ENCODE results near the gene SND1. TPM values are rescaled to one million over a fixed set of nuclear protein-coding genes. Genes with fewer than 3 reads are reported as not detected.

Gene SND1
- total RNA-seq, 5 donors from 2014 or later (not counting 1 experiment from before 2014, with no cell fraction given) = 137 to 187 (median 154) TPM

- 100% methylated on average over 3 of the region's 5 CpGs for WGBS (ENCODE audit: insufficient coverage)
- peaks cover 35% of the 10 kb centered on the region for H3K36me3 Mint-ChIP-seq
- Histone ChIP-seq H3K27ac (ENCODE audit: low read length) (no peak overlapping the region), H3K4me1 (ENCODE audit: control insufficient read depth in 1 of 2, extremely low read depth in 1 of 2, insufficient read depth in 2 of 2, low read length in 2 of 2) (peaks cover 0 to 3% of the 10 kb centered on the region in 2 experiments), H3K27me3 (replicated peaks in 1 of 2; ENCODE audit: control insufficient read depth in 2 of 2, extremely low read depth in 1 of 2, insufficient read depth in 2 of 2, low read length in 1 of 2) (no peaks in the 10 kb centered on the region), H3K9me3 (no peaks in the 10 kb centered on the region), H3K36me3 (ENCODE audit: control insufficient read depth in 2 of 2, extremely low read depth in 1 of 2, insufficient read depth in 1 of 2, low read length in 1 of 2) (peaks cover 2 to 5% of the 10 kb centered on the region in 2 donors), H3K4me3 (ENCODE audit: control insufficient read depth in 1 of 2, extremely low read depth in 1 of 2, low read length in 1 of 2) (no peak overlapping the region)
- H3K27ac Mint-ChIP-seq = no peak overlapping the region
- H3K4me1 Mint-ChIP-seq = peaks cover 54 to 71% (median 62%) of the 10 kb centered on the region in 3 donors
- DNase-seq = no peak
- POLR2A ChIA-PET = no interaction called here
- no peaks in the 10 kb centered on the region for H3K9me3 Mint-ChIP-seq
- H3K27me3 Mint-ChIP-seq = no peaks in the 10 kb centered on the region
- no peak for ATAC-seq (replicated peaks in 1 of 4)
- CTCF ChIA-PET = interaction anchor here in 1 of 2 donors (0.6 kb wide), 1 partner anchor 190 kb away, joined by 3 read pairs; no protein-coding TSS in a partner anchor
- H3K4me3 Mint-ChIP-seq = no peak overlapping the region
Observed at GRCh38 chr7:127816354-127817190, 164.6 kb downstream of the SND1 start.

DNA sequence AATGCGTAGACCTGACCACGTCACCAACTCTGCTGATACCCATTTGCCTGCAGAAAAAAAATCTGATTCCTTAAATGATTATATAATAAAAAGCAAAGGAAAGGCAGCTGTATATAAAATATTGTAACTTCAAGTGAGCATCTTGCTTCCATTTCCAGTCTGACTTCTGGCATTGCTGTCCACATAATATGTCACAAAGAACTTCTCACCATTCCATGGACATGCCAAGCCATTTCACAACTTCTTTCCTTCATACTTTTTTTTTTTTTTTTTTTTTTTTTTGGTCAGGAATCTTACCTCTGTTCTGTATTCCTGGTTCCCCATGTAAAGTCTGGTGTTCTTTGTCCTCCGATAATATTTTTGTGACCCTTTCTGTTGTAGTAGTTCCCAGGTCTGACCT, 165.5 kb downstream of the SND1 start:
- no peak for ATAC-seq (replicated peaks in 1 of 4)
- no CpG with 5 or more reads among the region's 3 CpGs for WGBS (ENCODE audit: insufficient coverage)
- H3K36me3 ChIP-seq (ENCODE audit: control insufficient read depth in 2 of 2, extremely low read depth in 1 of 2, insufficient read depth in 1 of 2, low read length in 1 of 2) = peaks cover 2 to 5% of the 10 kb centered on the region in 2 donors
- peaks cover 49 to 65% (median 57%) of the 10 kb centered on the region in 3 donors for H3K4me1 Mint-ChIP-seq
- no peaks in the 10 kb centered on the region for H3K9me3 ChIP-seq
- H3K36me3 Mint-ChIP-seq = peaks cover 28% of the 10 kb centered on the region
- no peaks in the 10 kb centered on the region for H3K9me3 Mint-ChIP-seq
- ChIA-PET POLR2A (no interaction called here), CTCF (no interaction called here)
- no peak overlapping the region for H3K4me3 Mint-ChIP-seq
- no peak overlapping the region for H3K27ac Mint-ChIP-seq
- H3K27me3 Mint-ChIP-seq = no peaks in the 10 kb centered on the region
- H3K27ac ChIP-seq (ENCODE audit: low read length) = no peak overlapping the region
- no peaks in the 10 kb centered on the region for H3K27me3 ChIP-seq (replicated peaks in 1 of 2; ENCODE audit: control insufficient read depth in 2 of 2, extremely low read depth in 1 of 2, insufficient read depth in 2 of 2, low read length in 1 of 2)
- peaks cover 0 to 3% of the 10 kb centered on the region in 2 experiments for H3K4me1 ChIP-seq (ENCODE audit: control insufficient read depth in 1 of 2, extremely low read depth in 1 of 2, insufficient read depth in 2 of 2, low read length in 2 of 2)
- H3K4me3 ChIP-seq (ENCODE audit: control insufficient read depth in 1 of 2, extremely low read depth in 1 of 2, low read length in 1 of 2) = no peak overlapping the region
- no peak for DNase-seq

DNA sequence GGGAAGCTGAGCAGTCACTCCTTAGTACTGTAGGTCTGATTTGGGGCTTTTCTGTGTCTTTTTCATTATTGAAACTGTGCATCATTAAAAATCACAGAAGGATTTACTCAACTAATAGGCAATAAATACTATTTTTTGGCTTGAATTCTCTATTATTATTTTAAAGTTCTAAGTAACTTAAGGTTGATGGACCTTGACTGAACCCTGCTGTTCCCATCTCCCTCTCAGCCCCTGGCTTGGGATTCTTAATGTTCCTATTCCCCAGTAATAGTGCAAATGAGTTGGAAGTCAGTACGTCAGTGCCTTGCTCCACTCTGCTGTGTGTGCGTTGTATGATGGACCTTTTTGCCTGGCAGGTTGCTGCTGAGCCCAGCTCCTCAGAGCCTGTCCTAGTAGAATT, 166.3 kb downstream of the SND1 start:
- CTCF ChIA-PET = no interaction called here
- WGBS (ENCODE audit: insufficient coverage) = 94% methylated on average over 2 of the region's 2 CpGs
- H3K36me3 ChIP-seq (ENCODE audit: control insufficient read depth in 2 of 2, extremely low read depth in 1 of 2, insufficient read depth in 1 of 2, low read length in 1 of 2) = peaks cover 2 to 5% of the 10 kb centered on the region in 2 donors
- peaks cover 0 to 3% of the 10 kb centered on the region in 2 experiments for H3K4me1 ChIP-seq (ENCODE audit: control insufficient read depth in 1 of 2, extremely low read depth in 1 of 2, insufficient read depth in 2 of 2, low read length in 2 of 2)
- H3K9me3 ChIP-seq = no peaks in the 10 kb centered on the region
- POLR2A ChIA-PET = no interaction called here
- peaks cover 20% of the 10 kb centered on the region for H3K36me3 Mint-ChIP-seq
- no peaks in the 10 kb centered on the region for H3K9me3 Mint-ChIP-seq
- no peaks in the 10 kb centered on the region for H3K27me3 ChIP-seq (replicated peaks in 1 of 2; ENCODE audit: control insufficient read depth in 2 of 2, extremely low read depth in 1 of 2, insufficient read depth in 2 of 2, low read length in 1 of 2)
- no peak overlapping the region for H3K4me3 Mint-ChIP-seq
- no peak overlapping the region for H3K27ac Mint-ChIP-seq
- peaks cover 54 to 66% (median 55%) of the 10 kb centered on the region in 3 donors for H3K4me1 Mint-ChIP-seq
- DNase-seq (no peak), ATAC-seq (replicated peaks in 1 of 4) (no peak)
- H3K27ac ChIP-seq (ENCODE audit: low read length) = no peak overlapping the region
- no peaks in the 10 kb centered on the region for H3K27me3 Mint-ChIP-seq
- no peak overlapping the region for H3K4me3 ChIP-seq (ENCODE audit: control insufficient read depth in 1 of 2, extremely low read depth in 1 of 2, low read length in 1 of 2)

GRCh38 chr7:127819975-127820731, 168.2 kb downstream of the SND1 start:
- peaks cover 0 to 3% of the 10 kb centered on the region in 2 experiments for H3K4me1 ChIP-seq (ENCODE audit: control insufficient read depth in 1 of 2, extremely low read depth in 1 of 2, insufficient read depth in 2 of 2, low read length in 2 of 2)
- Mint-ChIP-seq H3K4me3 (no peak overlapping the region), H3K4me1 (peaks cover 41 to 55% (median 49%) of the 10 kb centered on the region in 3 donors), H3K27me3 (no peaks in the 10 kb centered on the region), H3K9me3 (no peaks in the 10 kb centered on the region), H3K36me3 (peaks cover 22% of the 10 kb centered on the region), H3K27ac (no peak overlapping the region)
- H3K9me3 ChIP-seq = no peaks in the 10 kb centered on the region
- no CpG with 5 or more reads among the region's 4 CpGs for WGBS (ENCODE audit: insufficient coverage)
- no peaks in the 10 kb centered on the region for H3K27me3 ChIP-seq (replicated peaks in 1 of 2; ENCODE audit: control insufficient read depth in 2 of 2, extremely low read depth in 1 of 2, insufficient read depth in 2 of 2, low read length in 1 of 2)
- CTCF ChIA-PET = interaction anchor here in 1 of 2 donors (0.6 kb wide), 1 partner anchor 579 kb away, joined by 5 read pairs; no protein-coding TSS in a partner anchor
- H3K4me3 ChIP-seq (ENCODE audit: control insufficient read depth in 1 of 2, extremely low read depth in 1 of 2, low read length in 1 of 2) = no peak overlapping the region
- DNase-seq (peak in 1 of 35 experiments; percentile 10), ATAC-seq (replicated peaks in 1 of 4) (peak in 2 of 4 experiments; percentile 53 to 60)
- peaks cover 2 to 5% of the 10 kb centered on the region in 2 donors for H3K36me3 ChIP-seq (ENCODE audit: control insufficient read depth in 2 of 2, extremely low read depth in 1 of 2, insufficient read depth in 1 of 2, low read length in 1 of 2)
- POLR2A ChIA-PET = no interaction called here
- no peak overlapping the region for H3K27ac ChIP-seq (ENCODE audit: low read length)

- H3K4me1 Mint-ChIP-seq = peaks cover 41 to 53% (median 48%) of the 10 kb centered on the region in 3 donors
- CTCF ChIA-PET = no interaction called here
Observed at GRCh38 chr7:127820732-127821085, 168.7 kb downstream of the SND1 start.

GRCh38 chr7:127821146-127821545, 169.2 kb downstream of the SND1 start:
- ATAC-seq (replicated peaks in 1 of 4) (no peak), DNase-seq (no peak)
- Histone ChIP-seq H3K4me3 (ENCODE audit: control insufficient read depth in 1 of 2, extremely low read depth in 1 of 2, low read length in 1 of 2) (no peak overlapping the region), H3K27ac (ENCODE audit: low read length) (no peak overlapping the region), H3K36me3 (ENCODE audit: control insufficient read depth in 2 of 2, extremely low read depth in 1 of 2, insufficient read depth in 1 of 2, low read length in 1 of 2) (peaks cover under 1 to 2% of the 10 kb centered on the region in 2 donors), H3K4me1 (ENCODE audit: control insufficient read depth in 1 of 2, extremely low read depth in 1 of 2, insufficient read depth in 2 of 2, low read length in 2 of 2) (peaks cover 0 to 3% of the 10 kb centered on the region in 2 experiments), H3K27me3 (replicated peaks in 1 of 2; ENCODE audit: control insufficient read depth in 2 of 2, extremely low read depth in 1 of 2, insufficient read depth in 2 of 2, low read length in 1 of 2) (no peaks in the 10 kb centered on the region), H3K9me3 (no peaks in the 10 kb centered on the region)
- Mint-ChIP-seq H3K9me3 (no peaks in the 10 kb centered on the region), H3K4me1 (peaks cover 37 to 50% (median 44%) of the 10 kb centered on the region in 3 donors), H3K27me3 (no peaks in the 10 kb centered on the region), H3K36me3 (peaks cover 14% of the 10 kb centered on the region), H3K4me3 (no peak overlapping the region), H3K27ac (no peak overlapping the region)
- 100% methylated on average over 1 of the region's 1 CpG for WGBS (ENCODE audit: insufficient coverage)
- ChIA-PET CTCF (no interaction called here), POLR2A (no interaction called here)

More at GRCh38 chr7:127820732-127821085, 168.7 kb downstream of the SND1 start:
- Histone ChIP-seq H3K36me3 (ENCODE audit: control insufficient read depth in 2 of 2, extremely low read depth in 1 of 2, insufficient read depth in 1 of 2, low read length in 1 of 2) (peaks cover 2 to 5% of the 10 kb centered on the region in 2 donors), H3K4me1 (ENCODE audit: control insufficient read depth in 1 of 2, extremely low read depth in 1 of 2, insufficient read depth in 2 of 2, low read length in 2 of 2) (peaks cover 0 to 3% of the 10 kb centered on the region in 2 experiments), H3K27me3 (replicated peaks in 1 of 2; ENCODE audit: control insufficient read depth in 2 of 2, extremely low read depth in 1 of 2, insufficient read depth in 2 of 2, low read length in 1 of 2) (no peaks in the 10 kb centered on the region), H3K9me3 (no peaks in the 10 kb centered on the region), H3K4me3 (ENCODE audit: control insufficient read depth in 1 of 2, extremely low read depth in 1 of 2, low read length in 1 of 2) (no peak overlapping the region), H3K27ac (ENCODE audit: low read length) (no peak overlapping the region)
- WGBS (ENCODE audit: insufficient coverage) = no CpG with 5 or more reads among the region's 2 CpGs
- POLR2A ChIA-PET = no interaction called here
- Mint-ChIP-seq H3K9me3 (no peaks in the 10 kb centered on the region), H3K4me3 (no peak overlapping the region), H3K27ac (no peak overlapping the region), H3K27me3 (no peaks in the 10 kb centered on the region), H3K36me3 (peaks cover 18% of the 10 kb centered on the region)
- DNase-seq (no peak), ATAC-seq (replicated peaks in 1 of 4) (no peak)

Data from T-cell (primary cell).